ENCODE data around the gene TMEM198.
A peak's percentile ranks its signal among the peaks of the same experiment; 100 is the strongest.

The TMEM198 gene

DNA sequence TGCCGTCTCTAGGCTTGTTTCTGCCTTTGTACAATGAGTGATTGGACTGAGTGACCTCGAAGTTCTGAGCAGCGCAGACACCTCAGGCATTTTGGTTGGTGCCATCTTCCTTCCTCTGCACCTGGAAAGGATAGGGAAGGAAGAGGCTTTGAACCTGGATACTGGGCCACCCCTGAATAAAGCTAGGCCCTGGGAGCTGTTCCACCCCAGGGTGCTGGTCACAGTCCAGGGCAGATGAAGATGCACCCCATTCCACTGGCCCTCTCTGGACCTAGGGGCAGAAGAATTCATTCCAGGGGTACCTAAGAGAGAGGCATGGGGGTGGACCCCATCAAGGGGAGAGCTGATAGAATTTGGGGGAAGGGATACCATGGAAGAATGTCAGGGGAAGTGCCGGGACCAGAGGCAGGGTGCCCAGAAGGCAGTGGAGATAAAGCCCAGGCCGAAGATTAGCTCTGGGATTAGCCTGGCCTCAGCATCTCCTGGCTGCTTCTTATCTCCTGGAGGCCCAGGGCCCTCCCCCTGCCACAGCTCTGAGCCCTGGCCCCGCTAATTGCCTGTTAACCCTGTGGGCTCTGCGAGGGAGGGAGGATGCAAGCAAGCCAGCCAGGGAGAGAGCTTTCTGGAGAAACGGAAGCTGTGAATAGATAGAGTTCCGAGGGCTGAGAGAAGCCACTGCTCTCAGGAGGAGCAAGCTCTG is 18.1 kb upstream of the TMEM198 start:
- no peak for DNase-seq (ENCODE audit: low spot score)

GRCh38 chr2:219526320-219527075 is 17.3 kb upstream of the TMEM198 start:
- no peak for DNase-seq (ENCODE audit: low spot score)

- no peak for DNase-seq (ENCODE audit: low spot score)
These were observed 16.8 kb upstream of the TMEM198 start for GRCh38 chr2:219527076-219527394.

DNA sequence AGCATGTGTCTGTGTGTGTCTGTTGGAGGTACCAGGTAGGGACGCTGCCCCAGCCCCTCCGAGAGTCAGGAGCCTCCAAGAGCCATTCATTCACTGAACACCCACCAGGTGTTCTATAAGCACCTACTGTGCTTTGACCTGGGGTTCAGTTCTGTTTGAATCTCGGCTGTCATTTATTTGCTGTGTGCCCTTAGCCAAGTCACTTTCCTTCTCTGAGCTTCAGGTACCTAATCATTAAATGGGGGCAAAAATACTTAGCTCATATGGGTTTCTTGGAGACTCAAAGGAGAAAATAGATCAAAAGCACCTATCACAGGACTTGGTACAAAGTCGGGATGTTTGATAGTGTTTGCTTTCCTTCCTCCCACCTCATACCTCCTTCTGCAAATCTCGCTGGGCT is 16.4 kb upstream of the TMEM198 start:
- DNase-seq (ENCODE audit: low spot score): no peak

DNA sequence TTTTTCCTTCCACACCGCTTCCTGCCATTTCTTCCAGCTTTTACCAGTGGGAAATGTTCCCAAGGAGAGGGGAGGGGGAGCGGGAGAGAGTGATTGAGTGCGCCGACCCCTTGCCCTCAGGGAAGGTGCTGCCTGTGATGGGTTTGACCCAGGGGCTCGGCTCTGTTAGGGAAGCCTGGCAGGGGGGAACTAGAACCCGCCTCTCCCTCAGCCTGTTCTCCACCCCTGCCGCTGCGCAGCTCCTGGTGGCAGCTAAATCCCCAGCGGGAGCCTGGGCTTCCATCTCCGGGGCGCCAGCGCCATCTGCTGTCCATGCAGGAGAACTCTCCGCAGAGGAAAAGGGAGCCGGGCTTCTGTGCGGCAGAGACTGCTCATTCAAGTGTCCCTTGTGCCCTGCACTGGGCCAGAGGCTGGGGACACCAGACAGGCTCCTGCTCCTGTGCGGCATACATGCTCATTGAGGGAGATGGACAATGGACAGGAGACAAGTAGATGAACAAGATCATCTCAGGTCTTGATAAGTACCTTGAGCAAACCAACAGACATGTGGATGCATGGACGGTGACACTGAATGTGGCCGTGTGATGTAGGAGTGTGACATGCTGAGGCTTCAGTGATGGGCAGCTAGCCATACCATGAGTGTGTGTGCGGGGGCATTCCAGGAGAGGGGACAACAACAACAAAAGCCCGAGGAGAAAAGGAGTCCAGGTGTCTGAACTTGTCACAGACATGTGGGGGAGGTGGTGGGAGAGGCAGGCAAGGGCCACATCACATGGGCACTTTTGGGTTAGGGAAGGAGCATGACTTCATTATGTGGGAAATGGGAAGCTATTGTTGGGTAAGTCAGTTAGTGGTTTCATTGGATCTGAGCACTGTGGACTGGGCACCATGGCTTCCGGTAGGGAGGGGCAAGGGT is 13.5 kb upstream of the TMEM198 start:
- DNase-seq (ENCODE audit: low spot score): peak; percentile 90

DNA sequence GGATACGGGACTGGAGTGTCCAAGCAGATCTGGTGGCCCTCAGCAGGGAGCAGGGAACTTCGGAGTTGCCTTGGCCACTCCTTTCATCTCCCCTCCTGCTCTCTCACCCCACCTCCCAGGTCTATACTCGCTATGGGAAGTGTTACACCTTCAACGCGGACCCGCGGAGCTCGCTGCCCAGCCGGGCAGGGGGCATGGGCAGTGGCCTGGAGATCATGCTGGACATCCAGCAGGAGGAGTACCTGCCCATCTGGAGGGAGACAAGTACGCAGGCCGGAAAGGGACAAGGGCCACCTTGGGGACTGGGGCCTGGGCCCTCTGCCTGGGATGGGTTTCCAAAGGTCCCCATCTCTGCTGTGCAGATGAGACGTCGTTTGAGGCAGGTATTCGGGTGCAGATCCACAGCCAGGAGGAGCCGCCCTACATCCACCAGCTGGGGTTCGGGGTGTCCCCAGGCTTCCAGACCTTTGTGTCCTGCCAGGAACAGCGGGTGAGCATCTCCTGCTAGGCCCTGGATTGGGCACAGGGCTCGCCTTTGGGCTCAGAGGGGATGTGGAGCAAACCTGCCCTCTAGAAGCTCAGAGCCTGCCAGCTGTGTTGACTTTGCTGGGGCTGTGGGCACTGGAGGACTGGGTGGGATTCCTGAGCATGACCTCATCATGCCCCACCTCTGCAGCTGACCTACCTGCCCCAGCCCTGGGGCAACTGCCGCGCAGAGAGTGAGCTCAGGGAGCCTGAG is 12.0 kb upstream of the TMEM198 start:
- DNase-seq (ENCODE audit: low spot score): no peak

- no peak for DNase-seq (ENCODE audit: low spot score)
These were observed 11.5 kb upstream of the TMEM198 start for GRCh38 chr2:219532378-219532649.

GRCh38 chr2:219533930-219534661 is 9.7 kb upstream of the TMEM198 start:
- DNase-seq (ENCODE audit: low spot score): peak; percentile 78

- no peak for DNase-seq (ENCODE audit: low spot score)
These were observed 7.4 kb upstream of the TMEM198 start for GRCh38 chr2:219536425-219536824.

DNA sequence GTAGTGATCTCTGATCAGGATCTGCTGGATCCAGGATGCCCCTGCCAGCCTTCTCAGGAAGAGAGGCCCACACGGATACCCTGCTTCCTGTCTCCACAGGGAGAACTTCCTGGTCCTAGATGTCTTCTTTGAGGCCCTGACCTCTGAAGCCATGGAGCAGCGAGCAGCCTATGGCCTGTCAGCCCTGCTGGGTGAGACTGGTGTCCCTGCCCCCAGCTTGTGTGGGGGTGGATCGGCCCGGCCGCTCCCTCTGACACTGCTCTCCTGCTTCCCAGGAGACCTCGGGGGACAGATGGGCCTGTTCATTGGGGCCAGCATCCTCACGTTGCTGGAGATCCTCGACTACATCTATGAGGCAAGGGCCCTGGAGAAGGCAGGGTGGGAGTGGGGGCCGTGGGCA is 6.9 kb upstream of the TMEM198 start:
- DNase-seq (ENCODE audit: low spot score): no peak

GRCh38 chr2:219537657-219538488 is 6.0 kb upstream of the TMEM198 start:
- DNase-seq (ENCODE audit: low spot score): no peak

DNA sequence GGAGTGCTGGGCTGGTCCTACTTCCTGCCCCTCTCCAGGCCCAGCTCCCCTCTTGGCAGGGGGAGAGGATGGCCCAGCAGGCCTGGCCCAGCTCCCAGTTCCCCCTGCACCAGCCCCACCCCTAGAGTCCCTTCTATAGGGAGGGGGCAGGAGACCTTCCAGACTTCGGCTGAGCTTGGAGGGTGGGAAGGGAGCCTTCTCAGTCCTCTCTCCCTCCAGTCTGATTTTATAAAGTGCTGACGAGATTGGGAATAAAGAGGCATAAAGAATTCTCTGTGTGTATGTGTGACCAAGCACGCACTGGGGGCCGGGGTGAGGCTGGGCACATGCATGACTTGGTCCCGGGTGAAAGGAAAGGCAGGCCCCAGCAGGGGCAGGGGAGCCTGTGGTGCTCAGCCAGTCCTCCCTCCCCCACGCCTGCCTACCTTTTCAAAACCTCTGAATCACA is 5.3 kb upstream of the TMEM198 start:
- no peak for DNase-seq (ENCODE audit: low spot score)

DNA sequence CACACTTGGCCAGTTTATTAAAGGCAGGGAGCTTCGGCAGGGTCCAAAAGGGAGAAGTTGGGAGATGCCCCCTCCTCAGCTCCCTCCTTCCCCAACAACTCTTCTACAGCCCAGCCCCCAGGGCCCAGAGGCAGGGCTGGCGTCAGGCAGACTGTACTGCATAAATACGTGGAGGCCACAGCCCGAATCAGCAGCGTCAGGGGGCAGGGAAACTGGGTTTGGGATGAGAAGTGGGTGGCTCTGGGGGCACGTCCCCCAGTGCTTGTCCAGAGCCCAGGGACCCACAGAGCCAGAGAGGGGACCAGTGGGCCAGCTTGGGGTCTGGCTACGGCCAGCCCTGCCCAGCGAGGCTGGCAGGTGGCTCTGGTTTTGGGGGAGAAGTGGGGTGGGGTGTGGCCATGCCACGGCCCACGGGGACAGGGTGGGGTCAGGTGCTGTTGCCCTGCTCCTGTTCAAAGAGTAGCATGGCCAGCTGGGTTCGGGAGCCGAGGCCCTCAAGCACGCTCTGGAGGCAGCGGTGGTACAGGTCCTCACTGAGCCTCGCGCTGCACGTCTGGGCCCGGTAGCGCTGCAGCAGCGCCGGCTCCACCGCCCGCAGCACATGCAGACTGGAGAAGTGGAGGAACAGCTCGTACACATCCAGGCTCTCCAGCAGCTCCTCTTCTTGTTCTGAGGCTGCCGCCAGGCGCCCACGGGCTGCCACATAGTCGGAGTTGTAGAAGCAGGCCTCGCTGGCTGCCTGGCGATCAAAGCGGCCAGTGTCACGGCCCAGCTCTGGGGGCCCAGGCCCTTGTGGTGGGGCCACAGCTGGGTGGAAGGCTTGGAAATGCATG is 4.7 kb upstream of the TMEM198 start:
- no peak for DNase-seq (ENCODE audit: low spot score)

- DNase-seq (ENCODE audit: low spot score): no peak
These were observed 3.7 kb upstream of the TMEM198 start for GRCh38 chr2:219539926-219540678.

DNA sequence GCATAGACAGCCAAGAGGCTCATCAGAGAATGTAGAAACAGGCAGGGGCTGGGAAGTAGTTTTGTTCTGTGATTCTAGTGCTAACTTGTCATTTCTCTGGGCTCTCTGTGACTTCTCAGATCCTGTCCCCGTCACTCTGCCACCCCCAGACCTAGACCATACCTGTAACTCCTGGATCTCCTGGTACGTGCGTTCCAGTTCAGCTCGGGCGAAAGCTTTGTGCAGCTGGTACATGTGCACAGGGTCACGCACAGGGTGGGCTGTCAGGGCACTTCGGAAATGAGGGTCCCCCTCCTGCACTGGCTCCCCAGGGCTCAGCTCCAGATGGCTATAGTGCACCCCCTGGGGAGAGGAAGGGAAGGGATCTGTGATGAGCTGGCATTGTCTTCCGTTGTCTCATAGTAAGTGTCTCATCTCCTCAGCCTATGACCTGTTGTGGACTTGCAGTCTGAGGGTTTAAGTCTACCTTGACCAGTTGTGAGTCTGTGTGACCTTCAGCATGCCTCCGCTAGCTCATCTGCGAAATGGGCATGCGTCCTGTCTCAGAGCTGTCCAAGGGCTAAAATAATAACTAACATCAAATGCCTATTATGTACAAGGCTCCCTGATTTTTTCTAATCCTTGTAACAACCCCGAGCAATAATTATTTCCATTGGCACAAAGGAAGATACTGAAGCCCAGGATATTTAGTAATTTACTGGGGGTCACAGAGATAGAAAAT is 2.9 kb upstream of the TMEM198 start:
- DNase-seq (ENCODE audit: low spot score): no peak

DNA sequence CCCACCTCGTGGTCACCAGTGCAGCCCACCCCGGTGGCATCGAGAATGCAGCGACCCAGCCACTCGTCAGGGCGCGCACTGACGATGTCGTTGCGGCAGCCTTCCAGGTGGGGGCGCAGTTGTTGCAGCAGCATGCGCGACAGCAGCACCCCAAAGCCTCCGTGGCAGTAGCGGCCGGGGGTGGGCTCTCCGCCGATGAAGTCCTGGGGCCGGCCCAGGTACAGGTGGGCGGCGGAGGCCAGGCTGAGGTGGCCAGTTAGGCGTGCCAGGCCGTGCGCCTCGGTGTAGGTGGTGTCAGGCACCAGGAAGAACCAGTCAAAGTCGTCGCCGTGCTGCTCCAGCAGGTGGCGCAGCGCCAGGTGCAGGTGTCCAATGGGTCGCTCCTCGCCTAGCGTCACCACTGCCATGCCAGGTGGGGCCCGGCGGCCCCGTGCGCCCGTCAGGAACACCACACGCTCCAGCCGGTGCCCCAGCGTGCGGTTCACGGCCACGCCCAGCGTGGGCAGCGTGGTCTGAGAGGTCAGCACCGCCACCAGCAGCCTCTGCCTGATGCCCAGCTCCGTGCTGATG is 2.1 kb upstream of the TMEM198 start:
- DNase-seq (ENCODE audit: low spot score): peak; percentile 86

DNA sequence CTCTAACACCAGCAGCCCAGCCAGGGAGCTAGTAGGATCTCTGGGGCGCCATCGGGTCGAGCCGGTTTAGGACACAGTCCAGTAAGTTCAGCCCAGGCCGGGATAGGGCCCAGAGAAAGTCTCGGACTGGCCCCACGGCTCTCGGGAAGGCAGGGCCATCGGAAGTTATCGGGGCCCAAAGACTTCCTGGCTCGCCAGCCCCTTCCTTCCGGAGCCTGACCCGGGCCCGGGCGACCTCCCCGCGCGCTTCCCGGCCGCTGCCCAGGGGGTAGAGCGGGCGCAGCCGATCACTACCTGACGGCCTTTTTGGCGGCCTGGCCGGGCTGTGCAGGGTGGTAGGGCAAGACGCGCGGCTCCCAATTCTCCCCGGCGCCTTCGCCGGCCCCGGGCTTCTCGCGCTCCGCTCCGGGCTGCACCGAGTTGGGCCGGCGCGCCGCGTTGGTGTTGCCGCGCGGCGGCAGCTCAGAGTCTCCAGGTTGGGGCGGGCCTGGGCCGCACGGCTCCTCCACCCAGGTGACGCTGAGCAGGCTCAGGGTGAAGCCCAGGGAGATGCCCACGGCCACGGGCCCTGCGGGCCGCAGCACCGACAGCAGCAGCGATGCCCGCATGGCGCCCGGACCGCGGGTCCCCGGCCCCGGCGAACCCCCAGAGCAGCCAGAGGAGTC is 765 bp upstream of the TMEM198 start:
- DNase-seq (ENCODE audit: low spot score): no peak
